ENCODE data around the gene TERF2IP.
A peak's percentile ranks its signal among the peaks of the same experiment; 100 is the strongest.

Gene TERF2IP, protein sequence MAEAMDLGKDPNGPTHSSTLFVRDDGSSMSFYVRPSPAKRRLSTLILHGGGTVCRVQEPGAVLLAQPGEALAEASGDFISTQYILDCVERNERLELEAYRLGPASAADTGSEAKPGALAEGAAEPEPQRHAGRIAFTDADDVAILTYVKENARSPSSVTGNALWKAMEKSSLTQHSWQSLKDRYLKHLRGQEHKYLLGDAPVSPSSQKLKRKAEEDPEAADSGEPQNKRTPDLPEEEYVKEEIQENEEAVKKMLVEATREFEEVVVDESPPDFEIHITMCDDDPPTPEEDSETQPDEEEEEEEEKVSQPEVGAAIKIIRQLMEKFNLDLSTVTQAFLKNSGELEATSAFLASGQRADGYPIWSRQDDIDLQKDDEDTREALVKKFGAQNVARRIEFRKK

DNA sequence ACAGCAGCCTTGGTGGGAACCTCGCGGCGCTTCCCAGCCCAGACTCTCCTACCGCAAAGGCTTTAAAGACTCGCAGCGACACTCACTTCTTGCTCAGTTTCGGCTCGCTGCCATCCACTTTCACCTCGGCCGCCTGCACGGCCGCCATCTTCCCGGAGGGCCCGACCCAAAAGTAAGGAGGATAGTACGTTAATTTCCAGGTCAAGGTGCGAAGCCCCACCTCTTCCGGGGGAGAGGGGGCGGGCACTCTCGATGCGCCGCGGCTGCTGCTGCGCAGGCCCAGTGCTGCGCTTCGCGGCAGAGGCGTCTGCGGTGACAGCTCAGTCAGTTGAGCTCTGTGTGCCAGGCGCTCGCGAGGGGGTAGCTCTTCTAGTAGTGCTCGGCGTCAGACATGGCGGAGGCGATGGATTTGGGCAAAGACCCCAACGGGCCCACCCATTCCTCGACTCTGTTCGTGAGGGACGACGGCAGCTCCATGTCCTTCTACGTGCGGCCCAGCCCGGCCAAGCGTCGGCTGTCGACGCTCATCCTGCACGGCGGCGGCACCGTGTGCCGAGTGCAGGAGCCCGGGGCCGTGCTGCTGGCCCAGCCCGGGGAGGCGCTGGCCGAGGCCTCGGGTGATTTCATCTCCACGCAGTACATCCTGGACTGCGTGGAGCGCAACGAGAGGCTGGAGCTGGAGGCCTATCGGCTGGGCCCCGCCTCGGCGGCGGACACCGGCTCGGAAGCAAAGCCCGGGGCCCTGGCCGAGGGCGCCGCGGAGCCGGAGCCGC is at the start of gene TERF2IP, which contains the start of gene KARS1:
TSS of gene TERF2IP (plus strand) at position 282 of the 773 bp plus-strand sequence. CDS start at position 392, 110 bp downstream.
TSS of gene KARS1 (minus strand) at position 174 of the 773 bp plus-strand sequence. CDS start at position 148, 26 bp downstream.
- peak; percentile 84 to 91 for DNase-seq (ENCODE audit: low read depth in 2 of 2)

DNA sequence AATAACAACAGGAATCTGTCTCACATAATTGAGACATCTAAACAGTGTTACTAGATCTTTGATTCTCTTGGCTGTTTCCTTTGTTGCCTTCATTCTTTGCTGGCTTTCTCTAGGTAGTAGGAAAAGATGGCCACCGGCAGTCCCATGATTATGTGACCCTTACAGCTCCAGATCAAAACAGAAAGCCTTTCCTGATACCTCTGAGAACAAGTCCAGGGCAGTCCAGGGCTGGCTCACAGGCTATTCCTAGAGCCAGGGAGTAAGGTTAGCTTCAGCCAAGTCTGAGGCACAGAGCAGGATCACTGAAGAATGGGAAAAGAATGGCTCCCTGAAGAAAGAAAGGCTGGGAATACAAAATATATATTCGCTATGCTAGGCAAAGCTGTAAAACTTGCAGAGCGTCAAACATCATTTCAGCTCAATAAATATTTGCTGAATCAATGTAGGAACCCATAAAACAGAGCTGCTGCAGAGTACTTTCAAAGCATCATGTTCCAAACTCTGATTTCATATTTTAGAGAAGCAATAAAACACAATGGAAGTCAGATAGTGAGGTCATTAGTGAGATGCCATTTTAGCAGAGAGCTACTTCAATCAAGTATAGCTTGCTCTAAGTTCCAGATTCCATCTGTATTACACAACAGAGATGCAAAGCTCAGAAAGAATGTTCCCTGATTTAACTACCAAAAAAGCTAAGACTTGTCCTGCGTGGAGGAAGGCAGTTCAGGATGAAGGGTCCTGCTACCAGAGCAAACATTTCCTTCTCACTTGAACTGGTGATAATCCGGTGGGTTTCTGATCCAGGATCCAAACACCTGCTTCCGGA is 47.9 kb upstream of the TERF2IP start:
- DNase-seq (ENCODE audit: low read depth in 2 of 2): no peak

DNA sequence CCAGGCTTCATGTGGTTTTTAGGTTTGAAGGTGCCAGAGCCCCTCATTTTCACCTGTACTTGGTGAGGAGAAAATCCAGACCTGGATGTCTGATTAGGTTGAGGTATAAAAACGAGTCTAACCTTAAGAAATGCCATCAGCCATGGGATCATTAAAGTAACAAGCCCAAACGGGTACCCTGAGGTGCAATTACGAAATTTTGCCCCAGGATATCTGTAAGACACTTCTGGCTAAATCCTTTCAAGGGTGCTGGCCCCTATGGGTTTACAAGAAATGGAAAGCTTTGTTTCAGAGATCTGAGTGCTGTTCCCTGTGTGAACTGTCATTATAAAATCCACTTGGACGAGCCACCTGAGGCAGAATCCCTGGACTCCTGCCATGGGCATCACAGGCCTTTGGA is 44.3 kb upstream of the TERF2IP start:
- DNase-seq (ENCODE audit: low read depth in 2 of 2): no peak

DNA sequence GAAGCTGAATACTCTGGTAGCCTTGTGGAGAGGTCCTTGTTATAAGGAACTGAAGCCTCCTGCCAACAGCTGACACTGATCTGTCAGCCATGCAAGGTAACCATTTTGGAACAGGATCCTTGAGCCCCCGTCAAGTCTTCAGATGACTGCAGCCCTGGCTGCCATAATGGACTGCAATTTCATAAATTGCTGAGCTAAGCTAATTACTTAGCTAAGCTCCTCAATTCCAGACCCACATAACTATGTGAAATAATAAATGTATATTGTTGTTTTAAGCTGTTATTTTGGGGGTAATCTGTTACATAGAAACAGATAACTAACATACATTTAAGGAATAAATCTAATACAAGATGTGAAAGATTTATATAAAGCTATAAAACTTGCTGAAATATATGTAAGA is 41.1 kb upstream of the TERF2IP start:
- DNase-seq (ENCODE audit: low read depth in 2 of 2): no peak

DNA sequence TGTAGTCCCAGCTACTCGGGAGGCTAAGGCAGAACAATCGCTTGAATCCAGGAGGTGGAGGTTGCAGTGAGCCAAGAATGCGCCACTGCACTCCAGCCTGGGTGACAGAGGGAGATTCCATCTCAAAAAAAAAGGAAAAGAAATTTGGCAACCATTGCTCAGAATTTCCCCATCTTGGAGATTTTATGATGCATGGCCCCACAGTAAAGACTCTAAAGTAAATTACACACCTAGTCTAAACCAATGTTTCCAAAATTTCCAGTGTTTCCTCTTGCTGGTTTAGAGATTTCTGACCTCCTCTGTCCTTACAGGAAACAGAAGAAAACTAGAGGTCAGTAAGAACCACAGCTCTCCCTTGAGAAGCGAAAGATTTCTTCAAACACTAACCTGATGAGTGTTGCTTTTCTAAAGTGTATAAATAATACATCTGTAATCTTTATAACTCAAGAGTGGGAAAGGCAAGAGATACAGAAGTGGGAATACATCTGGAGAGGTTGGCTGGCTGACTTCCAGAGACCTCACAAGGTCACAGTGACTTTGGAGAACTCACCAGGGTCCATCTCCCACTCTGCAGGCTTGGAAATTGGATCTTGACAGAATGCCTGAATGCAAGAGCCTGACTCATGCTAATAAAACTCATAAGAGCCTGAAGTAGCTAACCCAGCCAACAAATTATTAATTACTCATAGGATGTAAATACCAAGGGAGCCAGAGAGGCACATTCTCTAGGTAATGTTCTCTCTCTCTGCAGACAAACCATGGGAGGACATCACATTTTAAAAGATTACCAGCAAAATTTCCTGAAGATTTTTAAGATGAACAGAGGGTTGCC is 33.3 kb upstream of the TERF2IP start:
- no peak for DNase-seq (ENCODE audit: low read depth in 2 of 2)

DNA sequence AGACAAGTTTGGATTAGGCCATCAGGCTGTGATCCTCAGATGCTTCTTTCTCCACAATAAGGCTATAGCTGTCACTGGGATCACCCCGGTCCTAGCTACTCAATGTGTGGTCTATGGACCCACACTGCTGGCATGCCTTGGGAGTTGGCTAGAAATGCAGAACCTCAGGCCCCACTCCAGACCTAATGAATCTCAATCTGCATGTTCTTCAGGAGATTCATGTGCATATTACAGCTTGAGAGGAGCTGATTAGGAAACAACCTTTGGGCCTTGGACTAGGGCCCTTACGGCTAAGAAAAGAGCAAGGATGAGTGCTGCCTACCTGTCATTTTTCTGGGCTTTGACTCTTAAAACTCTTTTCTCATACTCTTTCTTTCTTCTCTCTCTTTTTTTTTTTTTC is 32.0 kb upstream of the TERF2IP start:
- DNase-seq (ENCODE audit: low read depth in 2 of 2): no peak

DNA sequence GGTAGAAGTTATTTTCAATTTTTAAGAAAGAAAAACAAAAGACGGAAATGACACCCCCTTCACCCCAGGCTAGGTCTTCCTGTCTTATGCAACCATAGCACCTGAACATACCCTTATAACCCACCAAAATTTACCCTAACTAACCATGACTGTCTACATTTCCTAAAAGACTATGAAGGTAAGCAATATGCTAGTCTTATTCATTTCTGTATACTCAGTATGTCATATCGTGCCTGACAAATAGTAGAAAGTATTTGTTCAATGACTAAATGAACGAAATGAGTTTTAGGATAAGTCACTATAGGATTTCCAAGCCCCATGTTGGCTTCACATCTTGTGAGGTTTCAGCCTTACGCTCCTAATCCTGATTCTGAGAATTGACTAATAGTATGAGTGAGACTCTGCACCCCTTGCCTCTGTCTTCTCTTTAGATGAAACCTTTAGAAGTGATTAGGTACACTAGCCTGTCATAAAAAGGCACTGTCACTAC is 31.0 kb upstream of the TERF2IP start:
- DNase-seq (ENCODE audit: low read depth in 2 of 2): no peak

DNA sequence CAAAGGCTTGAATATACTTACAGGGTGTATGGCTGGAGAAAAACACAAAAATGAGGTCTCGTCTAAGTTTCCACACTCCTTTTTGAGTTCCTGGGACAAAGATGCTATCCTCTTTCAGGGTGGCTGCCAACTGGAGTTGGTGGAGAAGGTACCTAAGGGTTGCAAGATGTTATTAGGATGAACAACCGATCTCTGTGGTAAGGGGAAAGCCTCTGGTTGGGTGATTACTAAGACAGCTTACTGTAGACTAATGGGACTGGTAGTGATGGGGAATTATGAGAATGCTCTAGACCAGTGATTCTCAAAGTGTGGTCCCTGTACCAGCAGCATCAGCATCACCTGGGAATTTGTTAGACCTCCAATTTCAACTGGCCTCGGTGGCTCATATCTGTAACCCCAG is 30.5 kb upstream of the TERF2IP start:
- DNase-seq (ENCODE audit: low read depth in 2 of 2): no peak

DNA sequence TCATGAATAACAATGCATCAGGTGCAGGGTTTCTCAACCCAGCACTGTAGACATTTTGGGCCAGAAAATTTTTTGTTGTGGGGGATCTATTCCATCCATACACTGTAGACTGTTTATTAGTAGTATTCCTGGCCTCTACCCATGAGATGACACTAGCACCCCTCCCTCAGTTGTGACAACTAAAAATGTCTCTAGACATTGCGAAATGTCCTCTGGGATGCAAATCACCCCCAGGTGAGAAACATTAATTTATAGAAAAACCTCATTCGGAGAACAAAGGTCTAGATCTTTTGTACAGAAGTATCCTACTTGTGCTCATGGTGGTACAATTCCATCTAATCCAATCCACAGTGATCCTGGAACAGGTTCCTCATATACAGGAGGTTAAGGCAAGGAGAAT is 28.8 kb upstream of the TERF2IP start:
- no peak for DNase-seq (ENCODE audit: low read depth in 2 of 2)

DNA sequence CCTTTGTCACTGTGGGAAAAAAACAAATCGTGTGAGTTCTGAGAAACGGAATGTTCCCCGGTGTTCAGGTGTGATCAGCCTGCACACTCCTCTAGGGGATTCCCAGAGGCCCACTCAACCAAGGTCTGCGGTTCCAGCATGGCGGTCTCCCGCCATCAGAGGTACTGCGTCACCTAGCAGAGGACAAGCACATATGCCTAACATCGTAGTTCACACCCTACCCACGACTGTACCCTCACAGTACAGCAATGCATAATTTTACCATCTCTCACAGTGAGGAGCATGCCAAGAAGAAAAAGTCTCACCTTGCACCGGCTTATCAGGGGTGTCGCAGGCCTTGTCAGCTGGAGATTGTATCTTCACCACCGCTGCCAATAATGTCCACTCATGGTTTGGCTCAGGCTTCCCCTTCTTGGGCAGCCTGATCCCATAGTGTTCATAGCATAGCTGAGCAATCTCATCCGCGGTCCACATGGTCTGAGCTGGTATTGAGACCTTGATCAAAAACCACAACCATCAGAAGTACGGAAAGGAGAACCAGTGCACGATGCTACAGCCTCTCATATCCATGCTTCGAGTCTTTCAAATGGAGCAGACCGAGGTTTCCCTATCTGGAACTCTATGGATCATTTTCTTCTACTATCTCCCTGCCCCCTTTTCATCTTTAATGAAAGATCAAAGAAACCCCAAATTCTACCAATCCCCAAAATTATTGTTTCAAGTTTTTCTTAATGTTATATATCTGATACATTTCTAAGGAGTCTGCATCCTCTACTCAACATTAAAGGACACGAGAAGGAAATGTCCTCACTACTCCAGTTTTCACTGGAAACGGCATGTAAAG is 27.0 kb upstream of the TERF2IP start:
- DNase-seq (ENCODE audit: low read depth in 2 of 2): no peak

DNA sequence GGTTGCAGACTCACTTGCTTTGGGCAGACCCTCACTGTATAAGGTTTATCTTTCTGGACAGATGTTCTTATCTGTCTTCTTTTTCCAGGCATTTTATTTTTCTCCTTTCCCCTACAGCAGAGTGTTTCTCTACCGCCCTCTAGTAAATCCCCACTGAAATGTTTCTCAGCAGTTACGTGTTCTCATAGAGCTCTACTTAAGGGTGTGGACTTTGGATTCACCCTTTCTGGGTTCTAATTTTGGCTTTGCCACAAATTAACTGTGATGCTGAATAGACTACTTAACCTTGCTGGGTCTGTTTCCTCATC is 26.4 kb upstream of the TERF2IP start:
- DNase-seq (ENCODE audit: low read depth in 2 of 2): no peak

DNA sequence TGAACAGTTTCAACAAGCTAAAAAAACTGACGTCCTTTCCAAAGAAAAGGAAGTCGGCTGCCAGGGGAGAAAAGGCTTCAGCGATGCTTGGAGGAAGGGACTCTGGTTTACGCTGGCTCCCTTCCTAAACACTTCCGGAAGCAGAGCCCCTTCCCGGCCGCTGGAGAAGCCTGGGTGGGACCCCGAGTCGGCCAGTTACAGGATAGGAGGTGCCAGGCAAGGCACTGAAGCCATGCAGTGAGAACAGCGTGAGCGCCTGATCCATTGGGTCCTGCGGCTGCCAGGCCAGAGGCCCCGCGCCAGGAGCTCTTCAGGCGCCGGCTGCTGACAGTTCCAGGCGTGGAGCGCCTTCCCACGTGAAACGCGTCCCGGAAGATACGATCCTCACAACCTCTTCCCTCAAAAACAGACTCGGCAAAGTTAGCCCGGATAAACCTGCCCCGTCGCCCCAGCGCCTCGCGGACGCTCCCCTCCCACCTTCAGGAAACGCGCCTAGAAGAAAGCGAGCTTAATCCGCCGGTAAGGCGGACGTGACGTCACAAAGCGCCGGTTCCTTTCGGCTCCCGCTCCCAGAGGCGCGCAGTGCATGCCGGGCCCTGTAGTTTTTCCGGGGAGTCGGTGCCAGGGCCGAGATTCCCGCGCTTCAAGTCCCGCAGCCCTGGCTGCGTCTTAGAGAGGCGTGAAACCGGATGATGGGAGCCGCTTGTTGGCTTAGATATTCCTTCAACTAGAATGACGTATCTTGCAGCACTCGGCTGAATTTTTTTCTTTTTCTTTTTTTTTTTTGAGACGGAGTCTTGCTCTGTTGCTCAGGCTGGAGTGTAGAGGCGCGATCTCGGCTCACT is 24.6 kb upstream of the TERF2IP start, which contains the start of gene ADAT1:
TSS of gene ADAT1 (minus strand) at position 521 of the 845 bp plus-strand sequence. CDS start 2,482 bp downstream, outside the sequence.
- DNase-seq (ENCODE audit: low read depth in 2 of 2): peak; percentile 86 to 87

DNA sequence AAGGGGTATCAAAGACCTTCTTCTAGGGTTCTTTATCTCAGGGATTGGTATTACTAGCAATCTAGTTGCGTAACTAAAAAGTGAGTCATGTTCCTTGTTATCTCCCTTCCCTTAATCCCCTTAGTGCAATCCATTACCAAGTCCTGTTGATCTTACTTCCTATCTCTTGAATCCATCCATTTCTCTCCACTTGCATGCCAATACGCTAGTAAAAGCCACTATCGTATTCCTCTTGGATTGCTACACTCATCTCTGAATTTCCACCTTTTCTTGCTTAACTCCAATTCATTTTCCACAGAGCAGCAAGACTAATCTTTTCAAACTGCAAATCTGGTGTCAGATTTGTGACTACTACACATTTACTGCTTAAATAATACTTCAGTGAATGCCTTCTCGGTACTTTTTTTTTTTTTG is 22.6 kb upstream of the TERF2IP start:
- no peak for DNase-seq (ENCODE audit: low read depth in 2 of 2)

DNA sequence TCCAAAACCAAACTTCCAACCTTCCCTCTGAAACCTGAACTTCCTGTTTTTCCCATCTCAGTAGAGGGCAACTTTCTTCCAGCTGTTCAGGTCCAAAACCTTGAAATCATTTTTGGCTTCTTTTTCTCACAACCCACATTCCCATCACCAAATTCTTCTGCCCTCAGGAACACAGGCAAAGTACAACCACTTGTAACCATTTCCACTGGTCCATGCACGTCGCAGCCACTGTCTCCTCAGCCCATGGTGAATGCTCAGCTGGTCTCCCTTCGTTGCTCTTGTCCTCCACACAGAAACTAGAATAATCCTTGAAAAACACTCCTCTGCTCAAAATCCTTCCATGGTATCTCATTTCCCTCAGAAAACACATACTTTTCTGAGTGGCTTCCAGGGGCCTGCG is 20.8 kb upstream of the TERF2IP start:
- DNase-seq (ENCODE audit: low read depth in 2 of 2): no peak

DNA sequence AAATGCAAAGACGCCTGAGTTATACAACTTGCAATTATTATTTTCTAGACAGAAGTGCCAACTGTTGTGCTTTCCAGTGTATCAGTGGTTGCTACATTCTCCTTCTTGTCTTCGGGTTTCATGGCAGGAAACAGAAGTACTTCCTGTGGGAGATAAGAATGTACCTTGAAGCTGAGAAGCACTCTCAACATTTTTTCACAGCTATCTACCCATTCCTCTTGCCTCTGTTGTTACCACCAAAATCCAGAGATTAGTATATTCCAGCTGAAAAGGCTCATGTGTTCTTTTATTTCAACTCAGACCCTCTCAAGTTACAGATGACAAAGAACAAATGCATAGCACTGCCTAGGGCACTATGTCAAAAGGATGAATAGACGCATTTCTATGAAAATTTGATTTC is 19.7 kb upstream of the TERF2IP start:
- DNase-seq (ENCODE audit: low read depth in 2 of 2): no peak

DNA sequence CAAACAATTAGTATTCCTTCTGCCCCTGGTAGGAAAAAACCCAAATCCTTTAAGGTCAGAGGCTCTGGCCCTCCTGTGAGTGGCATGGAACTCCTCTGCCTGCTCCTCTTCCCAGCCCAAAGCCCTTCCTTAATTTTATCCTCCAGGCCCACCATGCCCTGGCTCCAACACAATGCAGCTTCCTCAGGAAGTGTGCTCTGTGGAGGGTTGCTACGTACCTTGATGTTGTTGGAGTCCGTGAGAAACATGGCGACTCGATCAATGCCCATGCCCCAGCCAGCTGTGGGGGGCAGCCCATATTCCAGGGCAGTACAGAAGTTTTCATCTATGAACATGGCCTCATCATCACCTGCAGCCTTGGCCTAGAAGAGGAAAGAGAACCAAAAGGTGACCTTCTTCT is 19.2 kb upstream of the TERF2IP start:
- no peak for DNase-seq (ENCODE audit: low read depth in 2 of 2)

DNA sequence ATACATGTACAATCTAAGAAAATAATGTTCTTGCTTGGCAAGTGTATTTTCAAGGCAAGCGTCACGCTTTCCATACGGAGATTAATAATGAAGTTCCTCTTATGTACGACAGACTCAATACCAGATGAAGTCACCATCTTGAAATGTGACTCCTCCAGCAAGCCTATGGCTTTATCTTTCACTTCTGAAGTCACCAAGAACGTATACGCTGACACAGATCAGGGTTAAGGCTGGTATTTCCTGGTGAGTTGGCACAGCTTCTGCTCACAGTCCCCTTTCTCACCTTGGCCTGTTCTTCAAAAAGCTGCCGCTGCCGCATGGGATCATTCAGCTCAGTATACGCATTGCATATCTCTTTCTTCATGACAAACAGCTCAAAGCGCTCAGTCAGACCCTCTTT is 18.4 kb upstream of the TERF2IP start:
- no peak for DNase-seq (ENCODE audit: low read depth in 2 of 2)

DNA sequence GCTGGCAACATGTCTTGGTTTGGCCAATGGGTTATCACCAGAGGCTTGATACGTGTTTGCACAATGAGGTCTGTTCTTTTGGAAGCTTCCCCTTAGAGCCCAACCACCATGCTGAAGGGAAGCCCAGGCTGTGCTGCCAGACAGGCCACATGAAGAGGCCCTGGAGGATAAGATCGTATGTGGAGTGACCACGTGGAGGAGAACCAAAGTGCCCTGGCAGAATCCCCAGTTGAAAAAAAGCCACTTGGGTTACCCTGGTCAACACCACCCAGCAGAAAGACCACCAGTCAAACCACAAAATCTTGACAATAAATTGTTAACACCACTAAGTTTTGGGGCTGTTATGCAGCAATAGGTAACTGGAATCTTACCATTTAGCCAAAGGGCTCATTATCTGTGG is 17.5 kb upstream of the TERF2IP start:
- no peak for DNase-seq (ENCODE audit: low read depth in 2 of 2)

DNA sequence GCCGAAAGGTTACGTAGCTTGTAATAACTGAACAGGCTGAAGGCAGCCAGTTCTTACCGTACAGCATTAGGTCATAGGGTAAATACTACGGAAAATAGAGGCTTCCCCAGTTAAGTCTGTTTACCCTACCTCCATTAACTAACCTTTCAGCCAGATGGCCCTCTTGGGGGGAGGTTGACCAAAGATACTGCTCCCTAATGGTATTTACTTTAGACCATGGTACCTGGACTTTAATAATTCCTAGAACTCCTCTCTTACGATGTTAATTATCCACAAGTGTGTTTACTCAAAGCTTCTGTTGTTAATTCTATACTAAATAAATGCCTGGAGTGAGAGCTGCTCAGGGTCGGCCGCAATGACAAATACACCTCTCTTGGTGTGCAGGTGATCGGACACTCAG is 14.7 kb upstream of the TERF2IP start:
- no peak for DNase-seq (ENCODE audit: low read depth in 2 of 2)

Data from stimulated activated CD4-positive, alpha-beta T cell treated with anti-CD3 and anti-CD28 coated beads, Interleukin-1b, Interleukin-23, amount 100 ng/mL, for 1 hour (primary cell).